ENCODE measurements around the gene GRPEL2.

The GRPEL2 gene

DNA sequence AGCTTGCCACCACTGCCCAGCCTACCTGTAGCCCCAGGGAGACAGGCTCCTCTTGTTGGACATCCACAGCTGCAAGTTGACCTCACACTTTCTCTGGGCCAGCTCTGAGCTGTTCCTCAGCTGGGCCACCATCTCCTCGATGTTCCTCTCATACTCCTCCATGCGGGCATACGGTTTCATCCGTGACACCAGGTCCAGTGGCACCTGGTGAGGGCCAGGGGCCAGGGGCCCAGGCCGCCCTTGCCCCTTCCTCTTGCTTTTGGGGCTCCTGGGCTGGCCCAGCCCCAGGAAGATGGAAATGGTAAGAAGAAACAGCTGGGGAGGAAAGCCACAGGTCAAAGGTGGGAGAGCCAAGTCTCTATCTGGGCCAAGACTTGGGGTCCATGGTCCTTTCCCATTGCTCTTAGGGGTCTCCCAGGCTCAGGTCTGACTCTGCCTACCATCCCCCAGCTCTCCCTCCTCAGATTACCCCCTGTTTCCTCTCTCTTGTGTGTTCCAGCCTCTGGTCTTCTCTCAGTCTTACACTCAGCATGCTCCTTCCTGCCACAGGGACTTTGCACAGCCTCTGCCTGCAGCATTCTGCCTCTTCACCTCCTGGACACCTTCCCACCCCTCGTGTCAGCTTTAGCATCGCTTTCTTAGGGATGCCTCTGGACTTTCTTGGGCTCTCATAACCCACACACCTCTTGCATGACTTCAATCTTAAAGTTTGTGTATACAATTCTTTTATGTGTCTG, 31.6 kb downstream of the GRPEL2 start:
- no peak overlapping the region for H3K4me2 ChIP-seq (ENCODE audit: low read depth, low read length, poor library complexity, severe bottlenecking)
- no peak overlapping the region for H2AFZ ChIP-seq (ENCODE audit: low read depth, low read length, severe bottlenecking)
- no peak overlapping the region for H3K27ac ChIP-seq (ENCODE audit: low read depth, low read length)

GRCh38 chr5:149378241-149378820, 33.0 kb downstream of the GRPEL2 start:
- H2AFZ ChIP-seq (ENCODE audit: low read depth, low read length, severe bottlenecking), result no peak overlapping the region
- H3K79me2 ChIP-seq (ENCODE audit: insufficient read depth, low read length), result no peaks in the 10 kb centered on the region
- H3K9ac ChIP-seq (ENCODE audit: low read length), result no peak overlapping the region
- H3K27me3 ChIP-seq (ENCODE audit: low read length), result no peaks in the 10 kb centered on the region
- no peak overlapping the region for H3K4me3 ChIP-seq (ENCODE audit: insufficient read depth, low read length, poor library complexity, severe bottlenecking)
- H3K36me3 ChIP-seq (ENCODE audit: low read length), result no peaks in the 10 kb centered on the region
- no peaks in the 10 kb centered on the region for H3K9me2 ChIP-seq (replicated peaks; ENCODE audit: insufficient read depth, low read length)
- no peaks in the 10 kb centered on the region for H4K20me1 ChIP-seq (ENCODE audit: low read depth, low read length)
- H3F3A ChIP-seq (ENCODE audit: insufficient read depth), result no peaks in the 10 kb centered on the region
- H3K27ac ChIP-seq (ENCODE audit: low read depth, low read length), result no peak overlapping the region
- TF ChIP-seq, protein P1, sequence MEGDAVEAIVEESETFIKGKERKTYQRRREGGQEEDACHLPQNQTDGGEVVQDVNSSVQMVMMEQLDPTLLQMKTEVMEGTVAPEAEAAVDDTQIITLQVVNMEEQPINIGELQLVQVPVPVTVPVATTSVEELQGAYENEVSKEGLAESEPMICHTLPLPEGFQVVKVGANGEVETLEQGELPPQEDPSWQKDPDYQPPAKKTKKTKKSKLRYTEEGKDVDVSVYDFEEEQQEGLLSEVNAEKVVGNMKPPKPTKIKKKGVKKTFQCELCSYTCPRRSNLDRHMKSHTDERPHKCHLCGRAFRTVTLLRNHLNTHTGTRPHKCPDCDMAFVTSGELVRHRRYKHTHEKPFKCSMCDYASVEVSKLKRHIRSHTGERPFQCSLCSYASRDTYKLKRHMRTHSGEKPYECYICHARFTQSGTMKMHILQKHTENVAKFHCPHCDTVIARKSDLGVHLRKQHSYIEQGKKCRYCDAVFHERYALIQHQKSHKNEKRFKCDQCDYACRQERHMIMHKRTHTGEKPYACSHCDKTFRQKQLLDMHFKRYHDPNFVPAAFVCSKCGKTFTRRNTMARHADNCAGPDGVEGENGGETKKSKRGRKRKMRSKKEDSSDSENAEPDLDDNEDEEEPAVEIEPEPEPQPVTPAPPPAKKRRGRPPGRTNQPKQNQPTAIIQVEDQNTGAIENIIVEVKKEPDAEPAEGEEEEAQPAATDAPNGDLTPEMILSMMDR (IDR thresholded peaks at IDR 0.05; ENCODE audit: insufficient read depth, low read length, poor library complexity, severe bottlenecking), result no peak
- no peak for TF ChIP-seq EZH2phosphoT487 (conservative IDR thresholded peaks at IDR 0.05; ENCODE audit: low read length)
- H3K9me3 ChIP-seq (ENCODE audit: insufficient read depth, low read length), result no peaks in the 10 kb centered on the region
- no peak overlapping the region for H3K4me2 ChIP-seq (ENCODE audit: low read depth, low read length, poor library complexity, severe bottlenecking)

More for the DNA sequence above, 31.6 kb downstream of the GRPEL2 start:
- H3K9me2 ChIP-seq (replicated peaks; ENCODE audit: insufficient read depth, low read length), result no peaks in the 10 kb centered on the region
- H3K27me3 ChIP-seq (ENCODE audit: low read length), result no peaks in the 10 kb centered on the region
- H3K4me3 ChIP-seq (ENCODE audit: insufficient read depth, low read length, poor library complexity, severe bottlenecking), result no peak overlapping the region
- H3K36me3 ChIP-seq (ENCODE audit: low read length), result no peaks in the 10 kb centered on the region
- no peak overlapping the region for H3K9ac ChIP-seq (ENCODE audit: low read length)
- H4K20me1 ChIP-seq (ENCODE audit: low read depth, low read length), result no peaks in the 10 kb centered on the region
- H3K79me2 ChIP-seq (ENCODE audit: insufficient read depth, low read length), result no peaks in the 10 kb centered on the region
- H3F3A ChIP-seq (ENCODE audit: insufficient read depth), result no peaks in the 10 kb centered on the region
- no peak for TF ChIP-seq EZH2phosphoT487 (conservative IDR thresholded peaks at IDR 0.05; ENCODE audit: low read length)
- TF ChIP-seq, protein P1 (IDR thresholded peaks at IDR 0.05; ENCODE audit: insufficient read depth, low read length, poor library complexity, severe bottlenecking), result no peak
- H3K9me3 ChIP-seq (ENCODE audit: insufficient read depth, low read length), result no peaks in the 10 kb centered on the region

DNA sequence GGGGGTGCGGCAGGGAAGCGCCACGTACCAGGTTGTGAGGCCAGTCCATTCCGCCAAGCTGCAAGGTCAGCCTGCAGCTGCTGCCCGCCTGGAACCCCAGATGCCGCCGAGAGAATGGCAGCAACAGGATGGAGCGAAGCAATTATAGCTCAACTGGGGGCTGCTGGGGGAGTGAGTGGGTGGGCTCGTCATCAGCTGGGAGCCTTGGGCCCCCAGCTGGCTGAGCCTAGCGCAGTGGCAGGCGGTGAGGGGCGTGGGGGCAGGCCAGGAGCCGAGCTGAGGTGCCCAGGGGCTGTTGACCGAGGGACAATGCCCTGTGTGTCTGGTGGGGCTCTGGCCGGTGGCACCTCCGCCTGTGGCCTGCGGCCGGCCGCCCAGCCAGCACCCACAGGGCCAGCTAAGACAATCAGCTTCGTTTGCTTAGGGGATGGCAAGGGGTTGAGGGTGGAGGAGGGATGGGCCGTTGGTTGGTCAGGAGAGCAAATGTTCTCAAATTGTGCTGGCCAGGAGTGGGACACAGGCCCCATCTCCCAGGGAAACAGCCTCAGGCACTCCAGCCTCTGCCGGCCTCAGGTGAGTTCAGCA, 34.0 kb downstream of the GRPEL2 start, which contains the start of gene IL17B:
Gene IL17B (minus strand): TSS at position 116 of the 585 bp plus-strand sequence. CDS start 67 bp downstream, at position 49.
- Histone ChIP-seq H3K79me2 (ENCODE audit: insufficient read depth, low read length) (no peaks in the 10 kb centered on the region), H3K9me3 (ENCODE audit: insufficient read depth, low read length) (no peaks in the 10 kb centered on the region), H3K27me3 (ENCODE audit: low read length) (no peaks in the 10 kb centered on the region), H3K4me3 (ENCODE audit: insufficient read depth, low read length, poor library complexity, severe bottlenecking) (no peak within 1 kb of the TSS), H3K4me2 (ENCODE audit: low read depth, low read length, poor library complexity, severe bottlenecking) (no peak within 1 kb of the TSS), H3K27ac (ENCODE audit: low read depth, low read length) (no peak within 1 kb of the TSS), H3F3A (ENCODE audit: insufficient read depth) (no peaks in the 10 kb centered on the region), H3K9me2 (replicated peaks; ENCODE audit: insufficient read depth, low read length) (no peaks in the 10 kb centered on the region), H3K9ac (ENCODE audit: low read length) (no peak within 1 kb of the TSS), H3K36me3 (ENCODE audit: low read length) (no peaks in the 10 kb centered on the region), H2AFZ (ENCODE audit: low read depth, low read length, severe bottlenecking) (no peak within 1 kb of the TSS), H4K20me1 (ENCODE audit: low read depth, low read length) (no peaks in the 10 kb centered on the region)
- no peak for TF ChIP-seq EZH2phosphoT487 (conservative IDR thresholded peaks at IDR 0.05; ENCODE audit: low read length)
- TF ChIP-seq, protein P1 (IDR thresholded peaks at IDR 0.05; ENCODE audit: insufficient read depth, low read length, poor library complexity, severe bottlenecking), result no peak
